Cardiac muscle cell (in vitro differentiated cells and primary cell): ENCODE results near the gene HVCN1. TPM values are rescaled to one million over a fixed set of nuclear protein-coding genes. Genes with fewer than 3 reads are reported as not detected.
A peak's percentile ranks its signal among the peaks of the same experiment; 100 is the strongest.
"Not testable (repeated sequence)": the region's sequence is repeated elsewhere in the genome, so short reads cannot be mapped to it uniquely, and the experiment has no call there.

Experiments
- DNase-seq, 2 donors: peaks; one replicate each; pipeline versions ENCODE4 v3.0.0 to v3.0.0-alpha.2; 2010 to 2017; ENCODE audit warnings: low read depth in 1 of 2, low spot score in 1 of 2
- H3K27ac ChIP-seq: fragments of 200-600 bp; sonication (generic); 2 replicates; pipeline ENCODE4 v1.5.1; 2016
- H3K27me3 ChIP-seq: fragments of 200-600 bp; sonication (generic); 2 replicates; pipeline ENCODE4 v1.6.0; 2016; ENCODE audit warnings: control low read depth
- H3K36me3 ChIP-seq: fragments of 200-600 bp; sonication (generic); 2 replicates; pipeline ENCODE4 v1.5.1; 2016; ENCODE audit warnings: control low read depth
- H3K4me1 ChIP-seq: fragments of 200-600 bp; sonication (generic); 2 replicates; pipeline ENCODE4 v1.8.1; 2017; ENCODE audit warnings: low read depth, mild to moderate bottlenecking, mixed run types
- H3K4me3 ChIP-seq: fragments of 200-600 bp; sonication (generic); 2 replicates; pipeline ENCODE4 v1.5.1; 2016; ENCODE audit warnings: mild to moderate bottlenecking
- H3K9me3 ChIP-seq: fragments of 200-600 bp; sonication (generic); 2 replicates; pipeline ENCODE4 v1.5.1; 2017; ENCODE audit warnings: low read depth, mild to moderate bottlenecking, control low read depth
- CTCF ChIP-seq: IDR thresholded peaks from 2 replicates; pipeline ENCODE4 v1.5.1; 2012; ENCODE audit warnings: low read depth, mild to moderate bottlenecking, low read length
- polyA plus RNA-seq: library from polyadenylated mRNA; unstranded; fragments of >200 nt; fragmentation: Nextera tagmentation; extraction: Ambion mirVana; gene quantifications from 2 replicates; pipeline ENCODE4 v1.2.1, GENCODE V29; 2016
- total RNA-seq: library from RNA; depleted of rRNA; stranded (reverse); fragments of >200 nt; gene quantifications from 2 replicates; pipeline ENCODE4 v1.2.3, GENCODE V29; 2016

The HVCN1 gene
- total and polyA plus RNA-seq, 2 experiments from 2014 or later, result 3.8 to 8.7 TPM

GRCh38 chr12:110725267-110725666 lies 36.4 kb upstream of the HVCN1 start:
- Histone ChIP-seq H3K36me3 (peaks cover 70% of the 10 kb centered on the region), H3K9me3 (no peaks in the 10 kb centered on the region), H3K4me3 (no peak overlapping the region), H3K27ac (no peak overlapping the region), H3K4me1 (no peaks in the 10 kb centered on the region), H3K27me3 (no peaks in the 10 kb centered on the region)
- no peak for DNase-seq
- no peak for TF ChIP-seq CTCF

- H3K4me1 ChIP-seq, H3K4me3 ChIP-seq, H3K9me3 ChIP-seq, H3K27ac ChIP-seq, DNase-seq, H3K27me3 ChIP-seq: not testable (repeated sequence)
- peaks cover 75% of the 10 kb centered on the region for H3K36me3 ChIP-seq
These were observed 34.0 kb upstream of the HVCN1 start for GRCh38 chr12:110722892-110723291.

- H3K4me1 ChIP-seq, result no peaks in the 10 kb centered on the region
- DNase-seq, result no peak
- no peaks in the 10 kb centered on the region for H3K9me3 ChIP-seq
- H3K36me3 ChIP-seq, result peaks cover 73% of the 10 kb centered on the region
- no peaks in the 10 kb centered on the region for H3K27me3 ChIP-seq
- no peak for TF ChIP-seq CTCF
- no peak overlapping the region for H3K4me3 ChIP-seq
- no peak overlapping the region for H3K27ac ChIP-seq
These were observed 32.7 kb upstream of the HVCN1 start for GRCh38 chr12:110721570-110721969.

DNA sequence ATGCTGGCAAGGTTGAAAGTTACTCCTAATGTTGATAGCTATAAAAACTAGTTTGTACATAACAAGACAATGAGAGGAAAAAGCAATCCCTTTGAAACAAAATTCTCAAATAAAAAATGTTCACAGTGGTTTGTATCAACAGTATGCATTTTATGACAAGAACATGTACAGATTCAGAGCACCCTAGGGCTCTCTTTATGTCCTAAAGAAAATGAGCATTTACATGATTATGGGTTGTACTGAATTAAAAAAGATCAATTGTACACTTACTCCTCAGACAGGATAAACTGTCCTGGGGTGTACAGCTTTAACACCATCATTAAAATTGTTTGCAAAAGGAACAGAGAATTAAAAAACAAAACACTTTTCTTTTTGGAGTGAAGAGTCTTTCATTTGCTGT lies 31.6 kb upstream of the HVCN1 start:
- no peak for DNase-seq
- no peaks in the 10 kb centered on the region for H3K9me3 ChIP-seq
- H3K4me3 ChIP-seq, result no peak overlapping the region
- H3K27ac ChIP-seq, result no peak overlapping the region
- no peaks in the 10 kb centered on the region for H3K27me3 ChIP-seq
- H3K36me3 ChIP-seq, result peaks cover 71% of the 10 kb centered on the region
- TF ChIP-seq CTCF, result no peak
- H3K4me1 ChIP-seq, result no peaks in the 10 kb centered on the region

DNA sequence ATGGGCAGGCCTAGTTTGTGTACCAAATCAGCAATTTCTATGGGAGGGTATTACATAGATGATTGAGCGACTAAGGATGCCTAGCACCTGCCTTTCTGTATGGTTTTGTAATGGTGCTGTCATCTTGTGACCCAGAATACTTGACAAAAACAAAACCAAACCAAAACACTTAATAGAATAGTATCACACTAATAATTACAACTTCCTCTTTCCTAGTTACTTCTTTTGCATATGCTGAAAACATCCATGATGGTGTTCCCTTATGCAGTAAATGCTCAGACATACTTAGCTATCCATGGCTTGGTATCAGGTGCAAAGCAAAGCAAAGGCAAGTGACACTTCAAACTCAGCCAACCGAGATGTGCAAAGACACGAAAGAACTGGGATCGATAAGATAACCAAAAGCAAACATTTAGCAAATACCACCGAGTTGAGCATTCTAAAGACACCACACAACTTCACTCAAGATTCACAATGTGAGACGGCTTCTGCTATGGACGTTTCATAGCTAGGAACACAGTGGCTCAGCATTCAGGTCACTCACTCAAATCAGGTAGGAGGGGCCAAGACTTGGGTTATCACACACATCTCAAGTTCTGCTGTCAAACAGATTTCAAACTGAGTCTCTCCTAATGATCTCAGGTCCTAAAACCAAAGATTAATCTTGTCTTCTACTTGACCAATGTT lies 29.4 kb upstream of the HVCN1 start:
- Histone ChIP-seq H3K27me3 (no peaks in the 10 kb centered on the region), H3K9me3 (no peaks in the 10 kb centered on the region), H3K4me3 (no peak overlapping the region), H3K27ac (no peak overlapping the region), H3K4me1 (no peaks in the 10 kb centered on the region), H3K36me3 (peaks cover 52% of the 10 kb centered on the region)
- no peak for DNase-seq
- no peak for TF ChIP-seq CTCF

- Histone ChIP-seq H3K27ac (peak overlapping the region; percentile 39), H3K36me3 (peaks cover 45% of the 10 kb centered on the region)
These were observed 28.1 kb upstream of the HVCN1 start for GRCh38 chr12:110717037-110717436.

More at GRCh38 chr12:110717037-110717436, 28.1 kb upstream of the HVCN1 start:
- TF ChIP-seq CTCF, result no peak
- no peak overlapping the region for H3K4me3 ChIP-seq
- H3K4me1 ChIP-seq, result no peaks in the 10 kb centered on the region
- H3K27me3 ChIP-seq, result no peaks in the 10 kb centered on the region
- no peak for DNase-seq
- no peaks in the 10 kb centered on the region for H3K9me3 ChIP-seq
